H9 (cell line): ENCODE results near the gene RNF39. TPM values are rescaled to one million over a fixed set of nuclear protein-coding genes. Genes with fewer than 3 reads are reported as not detected.
A peak's percentile ranks its signal among the peaks of the same experiment; 100 is the strongest.

ENCODE experiments used
- DNase-seq: peaks from one replicate; pipeline ENCODE4 v3.0.0-alpha.2; 2017
- H2AFZ ChIP-seq: one replicate; pipeline ENCODE4 v1.6.1; 2013; ENCODE audit warnings: mild to moderate bottlenecking, low read length, control low read depth, moderate library complexity
- H2AK5ac ChIP-seq: 2 replicates; pipeline ENCODE4 v1.6.1; 2013; ENCODE audit warnings: low read length, control low read depth, mixed read lengths; ENCODE audit not compliant: insufficient read length
- H2BK120ac ChIP-seq: one replicate; pipeline ENCODE4 v1.6.1; 2013; ENCODE audit warnings: low read depth, mild to moderate bottlenecking, low read length, control low read depth, inconsistent platforms; ENCODE audit not compliant: poor library complexity, severe bottlenecking
- H2BK12ac ChIP-seq: 2 replicates; pipeline ENCODE4 v1.6.1; 2013; ENCODE audit warnings: low read length, control low read depth, mixed read lengths, low read depth; ENCODE audit not compliant: insufficient read length
- H2BK15ac ChIP-seq: 2 replicates; pipeline ENCODE4 v1.6.1; 2013; ENCODE audit warnings: low read depth, low read length, control low read depth
- H2BK20ac ChIP-seq: one replicate; pipeline ENCODE4 v1.6.1; 2013; ENCODE audit warnings: low read depth, mild to moderate bottlenecking, low read length, control low read depth, inconsistent platforms; ENCODE audit not compliant: poor library complexity, severe bottlenecking
- H2BK5ac ChIP-seq: 2 replicates; pipeline ENCODE4 v1.6.1; 2013; ENCODE audit warnings: low read length, control low read depth, mixed read lengths; ENCODE audit not compliant: insufficient read length
- H3K14ac ChIP-seq: 2 replicates; pipeline ENCODE4 v1.6.1; 2013; ENCODE audit warnings: low read length, control low read depth; ENCODE audit not compliant: insufficient read depth
- H3K18ac ChIP-seq: 2 replicates; pipeline ENCODE4 v1.6.1; 2013; ENCODE audit warnings: low read depth, mild to moderate bottlenecking, mixed read lengths, low read length, control low read depth; ENCODE audit not compliant: insufficient read length
- H3K23ac ChIP-seq: 2 replicates; pipeline ENCODE4 v1.6.1; 2013; ENCODE audit warnings: low read length, control low read depth, mixed read lengths, low read depth; ENCODE audit not compliant: insufficient read length
- H3K23me2 ChIP-seq: 2 replicates; pipeline ENCODE4 v1.6.1; 2013; ENCODE audit warnings: low read depth, mild to moderate bottlenecking, mixed read lengths, low read length, control low read depth; ENCODE audit not compliant: insufficient read length, poor library complexity, severe bottlenecking
- H3K27ac ChIP-seq: 2 replicates; pipeline ENCODE4 v1.5.1; 2013; ENCODE audit warnings: low read length, control low read depth, mixed read lengths, low read depth; ENCODE audit not compliant: insufficient read length
- H3K27me3 ChIP-seq: 2 replicates; pipeline ENCODE4 v1.6.1; 2013; ENCODE audit warnings: low read length, control low read depth, inconsistent platforms; ENCODE audit not compliant: insufficient read depth
- H3K4ac ChIP-seq: 2 replicates; pipeline ENCODE4 v1.6.1; 2013; ENCODE audit warnings: low read depth, mild to moderate bottlenecking, control low read depth, inconsistent platforms, low read length, moderate library complexity
- H3K4me1 ChIP-seq: 2 replicates; pipeline ENCODE4 v1.6.1; 2013; ENCODE audit warnings: low read length, control low read depth, inconsistent platforms; ENCODE audit not compliant: insufficient read depth
- H3K4me2 ChIP-seq: 2 replicates; pipeline ENCODE4 v1.6.1; 2013; ENCODE audit warnings: low read length, control low read depth, mixed read lengths; ENCODE audit not compliant: insufficient read length, insufficient read depth
- H3K56ac ChIP-seq: 2 replicates; pipeline ENCODE4 v1.6.1; 2013; ENCODE audit warnings: low read depth, mild to moderate bottlenecking, mixed read lengths, low read length, control low read depth; ENCODE audit not compliant: insufficient read length
- H3K79me1 ChIP-seq: 2 replicates; pipeline ENCODE4 v1.6.1; 2013; ENCODE audit warnings: low read depth, mild to moderate bottlenecking, moderate library complexity, low read length, control low read depth, inconsistent platforms; ENCODE audit not compliant: insufficient read depth, poor library complexity, severe bottlenecking
- H3K79me2 ChIP-seq: 2 replicates; pipeline ENCODE4 v1.6.1; 2013; ENCODE audit warnings: low read length, control low read depth, inconsistent platforms; ENCODE audit not compliant: insufficient read depth
- H3K9ac ChIP-seq: 2 replicates; pipeline ENCODE4 v1.6.1; 2013; ENCODE audit warnings: low read length, control low read depth, mixed read lengths; ENCODE audit not compliant: insufficient read length; ENCODE audit errors: extremely low read depth
- H3K9me3 ChIP-seq: one replicate; pipeline ENCODE4 v1.6.1; 2013; ENCODE audit warnings: low read depth, low read length, inconsistent platforms; ENCODE audit not compliant: control insufficient read depth
- H3T11ph ChIP-seq: one replicate; pipeline ENCODE4 v1.6.1; 2013; ENCODE audit warnings: mild to moderate bottlenecking, low read length, control low read depth, inconsistent platforms
- H4K20me1 ChIP-seq: one replicate; pipeline ENCODE4 v1.6.1; 2013; ENCODE audit not compliant: control insufficient read depth, insufficient read length, insufficient read depth
- H4K5ac ChIP-seq: 2 replicates; pipeline ENCODE4 v1.6.1; 2013; ENCODE audit warnings: low read depth, mild to moderate bottlenecking, mixed read lengths, low read length, control low read depth; ENCODE audit not compliant: insufficient read length
- H4K8ac ChIP-seq: replicated peaks from 2 replicates; pipeline ENCODE4 v1.6.1; 2013; ENCODE audit warnings: low read length, control low read depth, mixed read lengths, low read depth; ENCODE audit not compliant: insufficient read length
- H4K91ac ChIP-seq: 2 replicates; pipeline ENCODE4 v1.6.1; 2013; ENCODE audit warnings: low read depth, mild to moderate bottlenecking, moderate library complexity, mixed read lengths, low read length, control low read depth; ENCODE audit not compliant: insufficient read length
- H3K27ac Mint-ChIP-seq, 3 experiments: 2 replicates in 2 of 3; 3 replicates in 1 of 3; pipeline ENCODE4 v1.8.0; 2020 to 2021; ENCODE audit warnings: mixed read lengths in 3 of 3, mild to moderate bottlenecking in 1 of 3, moderate library complexity in 1 of 3
- H3K27me3 Mint-ChIP-seq: 2 replicates; pipeline ENCODE4 v1.8.0; 2021; ENCODE audit warnings: low read depth, mild to moderate bottlenecking, moderate library complexity, mixed read lengths
- H3K36me3 Mint-ChIP-seq, 3 experiments: 2 replicates in 2 of 3; 3 replicates in 1 of 3; pipeline ENCODE4 v1.8.0; 2020 to 2021; ENCODE audit warnings: low read depth in 3 of 3, mixed read lengths in 3 of 3; ENCODE audit not compliant: insufficient read depth in 1 of 3
- H3K4me1 Mint-ChIP-seq, 2 experiments: 2 replicates each; pipeline ENCODE4 v1.8.0; 2020; ENCODE audit warnings: mixed read lengths in 2 of 2
- H3K4me3 Mint-ChIP-seq, 2 experiments: 2 replicates in 1 of 2; 3 replicates in 1 of 2; pipeline ENCODE4 v1.8.0; 2020 to 2021; ENCODE audit warnings: mild to moderate bottlenecking in 2 of 2, mixed read lengths in 2 of 2, moderate library complexity in 1 of 2
- H3K9me3 Mint-ChIP-seq, 2 experiments: 2 replicates in 1 of 2; 3 replicates in 1 of 2; pipeline ENCODE4 v1.8.0; 2020; ENCODE audit warnings: mild to moderate bottlenecking in 2 of 2, mixed read lengths in 2 of 2, moderate library complexity in 1 of 2
- WGBS: extraction: QIAGEN DNeasy Blood & Tissue Kit; methylation state at CpG from one replicate; pipeline ENCODE4 v1.1.7; 2013; ENCODE audit warnings: missing lambda C conversion rate, low lambda C conversion rate, mixed read lengths; ENCODE audit not compliant: insufficient read length; ENCODE audit errors: extremely low coverage; 5-methylcytosine and 5-hydroxymethylcytosine counted together
- total RNA-seq: library from RNA; stranded (reverse); gene quantifications from 2 replicates; pipeline ENCODE4 v1.2.1, GENCODE V29; 2021
- TF ChIP-seq, protein P1 (sequence below): fragments of 200-600 bp; sonication (generic); conservative IDR thresholded peaks from 3 replicates; pipeline ENCODE4 v1.8.0; 2021; ENCODE audit warnings: antibody characterized with exemption, mild to moderate bottlenecking

RNF39 gene
- total RNA-seq, 1 experiment from 2014 or later = 0.26 TPM

GRCh38 chr6:30101444-30102413 lies 26.2 kb upstream of the RNF39 start:
- Histone ChIP-seq H2BK120ac (no peak overlapping the region), H3K18ac (no peak overlapping the region), H2BK5ac (no peak overlapping the region), H2BK15ac (no peak overlapping the region), H3K56ac (no peak overlapping the region), H3K27ac (no peak overlapping the region), H3K9me3 (no peaks in the 10 kb centered on the region), H3K23ac (no peak overlapping the region), H4K5ac (no peak overlapping the region), H2BK12ac (no peak overlapping the region), H2BK20ac (no peak overlapping the region), H3K4me2 (peak overlapping the region; percentile 95), H3K23me2 (peaks cover 22% of the 10 kb centered on the region), H4K8ac (no peak overlapping the region), H3T11ph (no peak overlapping the region), H3K4ac (no peak overlapping the region), H4K20me1 (no peaks in the 10 kb centered on the region), H3K27me3 (peaks cover 36% of the 10 kb centered on the region; the same call in 1 of the 2 replicates), H2AFZ (no peak overlapping the region), H4K91ac (no peak overlapping the region), H2AK5ac (no peak overlapping the region), H3K4me1 (peaks cover 5% of the 10 kb centered on the region; the same call in 1 of the 2 replicates), H3K79me1 (no peaks in the 10 kb centered on the region), H3K14ac (no peak overlapping the region), H3K79me2 (no peaks in the 10 kb centered on the region), H3K9ac (no peak overlapping the region)
- Mint-ChIP-seq H3K4me1 (peaks cover 37 to 39% of the 10 kb centered on the region in 2 experiments), H3K27me3 (peaks cover 97% of the 10 kb centered on the region), H3K4me3 (peak overlapping the region; percentile 52 to 83), H3K9me3 (peaks cover 0 to 5% of the 10 kb centered on the region in 2 experiments; a peak in 3 of 5 replicates), H3K36me3 (peaks cover 0 to 2% (median 0%) of the 10 kb centered on the region in 3 experiments; a peak in 1 of 7 replicates), H3K27ac (no peak overlapping the region)
- no CpG with 5 or more reads among the region's 51 CpGs for WGBS
- DNase-seq = peak; percentile 95
- TF ChIP-seq, protein P1, sequence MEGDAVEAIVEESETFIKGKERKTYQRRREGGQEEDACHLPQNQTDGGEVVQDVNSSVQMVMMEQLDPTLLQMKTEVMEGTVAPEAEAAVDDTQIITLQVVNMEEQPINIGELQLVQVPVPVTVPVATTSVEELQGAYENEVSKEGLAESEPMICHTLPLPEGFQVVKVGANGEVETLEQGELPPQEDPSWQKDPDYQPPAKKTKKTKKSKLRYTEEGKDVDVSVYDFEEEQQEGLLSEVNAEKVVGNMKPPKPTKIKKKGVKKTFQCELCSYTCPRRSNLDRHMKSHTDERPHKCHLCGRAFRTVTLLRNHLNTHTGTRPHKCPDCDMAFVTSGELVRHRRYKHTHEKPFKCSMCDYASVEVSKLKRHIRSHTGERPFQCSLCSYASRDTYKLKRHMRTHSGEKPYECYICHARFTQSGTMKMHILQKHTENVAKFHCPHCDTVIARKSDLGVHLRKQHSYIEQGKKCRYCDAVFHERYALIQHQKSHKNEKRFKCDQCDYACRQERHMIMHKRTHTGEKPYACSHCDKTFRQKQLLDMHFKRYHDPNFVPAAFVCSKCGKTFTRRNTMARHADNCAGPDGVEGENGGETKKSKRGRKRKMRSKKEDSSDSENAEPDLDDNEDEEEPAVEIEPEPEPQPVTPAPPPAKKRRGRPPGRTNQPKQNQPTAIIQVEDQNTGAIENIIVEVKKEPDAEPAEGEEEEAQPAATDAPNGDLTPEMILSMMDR = no peak; the same call in 2 of the 3 replicates
